ENCODE data around the gene TSPAN32.

DNA sequence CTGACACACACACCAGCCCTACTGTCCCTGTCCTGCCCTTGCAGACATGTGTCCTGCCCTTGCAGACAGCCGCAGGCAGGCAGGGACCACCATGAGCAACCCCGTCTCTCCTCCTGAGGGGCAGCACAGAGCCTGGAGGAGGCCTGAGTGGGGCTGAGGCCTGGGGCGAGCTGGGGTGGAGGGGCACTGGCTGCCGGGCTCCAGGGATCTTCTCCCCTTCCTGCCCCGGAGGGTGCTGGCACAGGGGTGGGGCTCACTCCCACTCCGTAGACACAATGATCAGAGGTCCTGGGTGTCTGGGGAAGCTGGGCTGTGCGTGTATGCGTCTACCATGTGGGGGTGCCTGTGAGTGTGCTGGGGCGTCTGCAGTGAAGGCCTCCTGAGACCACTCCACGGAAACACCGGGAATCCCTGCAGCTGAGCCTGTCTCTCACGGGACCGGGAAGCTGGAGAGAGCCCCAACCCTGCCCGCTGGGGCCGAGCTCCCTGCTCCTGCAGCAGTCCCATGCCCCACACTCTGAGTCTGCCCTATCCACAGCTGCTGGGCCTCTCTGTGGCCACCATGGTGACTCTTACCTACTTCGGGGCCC is 588 bp downstream of the TSPAN32 start:
- TF ChIP-seq, protein P1, sequence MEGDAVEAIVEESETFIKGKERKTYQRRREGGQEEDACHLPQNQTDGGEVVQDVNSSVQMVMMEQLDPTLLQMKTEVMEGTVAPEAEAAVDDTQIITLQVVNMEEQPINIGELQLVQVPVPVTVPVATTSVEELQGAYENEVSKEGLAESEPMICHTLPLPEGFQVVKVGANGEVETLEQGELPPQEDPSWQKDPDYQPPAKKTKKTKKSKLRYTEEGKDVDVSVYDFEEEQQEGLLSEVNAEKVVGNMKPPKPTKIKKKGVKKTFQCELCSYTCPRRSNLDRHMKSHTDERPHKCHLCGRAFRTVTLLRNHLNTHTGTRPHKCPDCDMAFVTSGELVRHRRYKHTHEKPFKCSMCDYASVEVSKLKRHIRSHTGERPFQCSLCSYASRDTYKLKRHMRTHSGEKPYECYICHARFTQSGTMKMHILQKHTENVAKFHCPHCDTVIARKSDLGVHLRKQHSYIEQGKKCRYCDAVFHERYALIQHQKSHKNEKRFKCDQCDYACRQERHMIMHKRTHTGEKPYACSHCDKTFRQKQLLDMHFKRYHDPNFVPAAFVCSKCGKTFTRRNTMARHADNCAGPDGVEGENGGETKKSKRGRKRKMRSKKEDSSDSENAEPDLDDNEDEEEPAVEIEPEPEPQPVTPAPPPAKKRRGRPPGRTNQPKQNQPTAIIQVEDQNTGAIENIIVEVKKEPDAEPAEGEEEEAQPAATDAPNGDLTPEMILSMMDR (IDR thresholded peaks at IDR 0.05; ENCODE audit: extremely low read depth in 1 of 2, insufficient read depth in 1 of 2, low read depth in 1 of 2, low read length in 2 of 2), result no peak
- TF ChIP-seq POLR2AphosphoS5 (IDR thresholded peaks at IDR 0.05; ENCODE audit: insufficient read depth, low read depth, low read length) (no peak), FOS (IDR thresholded peaks at IDR 0.05; ENCODE audit: borderline replicate concordance, insufficient read depth, low read length) (no peak), GATA2 (IDR thresholded peaks at IDR 0.05; ENCODE audit: insufficient read depth, insufficient read length, low read depth, low read length) (no peak), POLR2A (IDR thresholded peaks at IDR 0.05; ENCODE audit: low read depth, low read length) (no peak), MYC (IDR thresholded peaks at IDR 0.05; ENCODE audit: low read depth, low read length) (no peak), EZH2 (IDR thresholded peaks at IDR 0.05; ENCODE audit: borderline replicate concordance, low read depth, low read length, severe bottlenecking) (no peak)

All from endothelial cell of umbilical vein (primary cell).